22Rv1 (cell line): Measurements from ENCODE around the gene DHRS1.
"Not testable (repeated sequence)": the region's sequence is repeated elsewhere in the genome, so short reads cannot be mapped to it uniquely, and the experiment has no call there.

Experiments used
- H3K27ac ChIP-seq: fragments of 450-650 bp; 2 replicates; pipeline ENCODE4 v1.5.1; 2017
- ZFX ChIP-seq: fragments of 450-650 bp; IDR thresholded peaks from 2 replicates; pipeline ENCODE4 v1.6.1; 2017; ENCODE audit warnings: antibody characterized with exemption, borderline replicate concordance
- TF ChIP-seq, protein P1 (sequence below): fragments of 450-650 bp; IDR thresholded peaks from 2 replicates; pipeline ENCODE4 v1.5.1; 2017; ENCODE audit warnings: mild to moderate bottlenecking

The DHRS1 gene

DNA sequence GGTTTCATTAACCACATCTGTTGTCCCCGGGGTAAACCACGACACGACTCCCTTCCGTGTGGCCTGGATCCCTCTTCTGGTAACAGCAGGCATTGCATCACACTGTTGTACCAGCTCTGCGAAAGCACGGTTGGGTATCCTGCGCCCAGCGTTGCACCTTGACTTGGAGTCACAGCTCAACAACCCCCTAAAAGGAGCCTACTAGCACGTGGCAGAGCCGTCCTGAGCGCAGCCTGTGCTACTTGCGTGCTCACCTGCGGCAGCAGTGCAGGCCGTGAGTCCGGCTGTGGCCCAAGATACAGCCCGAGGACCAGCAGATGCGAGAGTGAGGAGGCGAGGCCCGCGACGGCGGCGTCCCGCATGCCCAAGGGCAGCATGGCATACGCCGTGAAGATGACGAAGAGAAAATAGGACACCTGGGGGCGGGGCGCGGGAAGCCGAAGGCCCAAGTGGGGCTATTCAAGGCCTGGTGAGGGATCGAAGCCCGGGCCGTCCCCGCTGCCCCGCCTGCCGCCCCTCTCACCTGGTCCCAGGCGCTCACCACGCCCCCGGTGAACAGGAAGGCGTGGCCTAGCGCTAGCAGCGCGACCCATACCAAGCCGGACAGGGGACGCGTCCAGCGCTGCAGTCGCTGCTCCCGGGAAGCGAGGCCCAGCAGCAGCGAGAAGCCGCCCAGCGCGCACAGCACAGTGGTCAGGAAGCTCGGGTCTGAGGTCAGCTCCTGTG, 32.9 kb upstream of the DHRS1 start:
- peak overlapping the region; percentile 73 for H3K27ac ChIP-seq

DNA sequence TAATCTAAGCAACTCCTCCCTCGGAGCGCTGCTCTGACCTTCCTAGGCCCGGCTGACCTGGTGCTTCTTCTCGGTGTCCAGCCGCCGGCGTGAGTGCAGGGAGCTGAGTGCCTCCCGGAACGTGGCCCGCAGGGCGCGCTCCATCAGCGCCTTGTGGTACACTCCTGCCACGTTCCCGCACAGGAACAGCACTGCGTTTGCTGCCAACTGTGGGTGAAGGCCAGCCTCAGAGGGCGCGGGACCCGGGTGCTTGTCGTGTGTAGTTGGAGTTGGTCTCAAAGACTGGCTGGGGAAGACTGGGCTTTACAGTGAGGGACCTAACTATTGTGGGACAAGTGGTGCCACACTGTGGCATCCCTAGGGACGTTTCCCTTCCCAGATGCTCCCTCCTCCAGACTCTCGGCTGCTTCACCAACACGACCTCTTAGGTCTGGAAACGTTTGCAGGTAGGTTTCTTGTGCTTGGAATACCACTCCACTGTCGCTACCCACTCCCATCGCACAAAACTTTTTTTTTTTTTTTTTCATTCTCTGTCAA, 32.2 kb upstream of the DHRS1 start:
- H3K27ac ChIP-seq: peak overlapping the region; percentile 73
- no peak for TF ChIP-seq ZFX
- TF ChIP-seq, protein P1, sequence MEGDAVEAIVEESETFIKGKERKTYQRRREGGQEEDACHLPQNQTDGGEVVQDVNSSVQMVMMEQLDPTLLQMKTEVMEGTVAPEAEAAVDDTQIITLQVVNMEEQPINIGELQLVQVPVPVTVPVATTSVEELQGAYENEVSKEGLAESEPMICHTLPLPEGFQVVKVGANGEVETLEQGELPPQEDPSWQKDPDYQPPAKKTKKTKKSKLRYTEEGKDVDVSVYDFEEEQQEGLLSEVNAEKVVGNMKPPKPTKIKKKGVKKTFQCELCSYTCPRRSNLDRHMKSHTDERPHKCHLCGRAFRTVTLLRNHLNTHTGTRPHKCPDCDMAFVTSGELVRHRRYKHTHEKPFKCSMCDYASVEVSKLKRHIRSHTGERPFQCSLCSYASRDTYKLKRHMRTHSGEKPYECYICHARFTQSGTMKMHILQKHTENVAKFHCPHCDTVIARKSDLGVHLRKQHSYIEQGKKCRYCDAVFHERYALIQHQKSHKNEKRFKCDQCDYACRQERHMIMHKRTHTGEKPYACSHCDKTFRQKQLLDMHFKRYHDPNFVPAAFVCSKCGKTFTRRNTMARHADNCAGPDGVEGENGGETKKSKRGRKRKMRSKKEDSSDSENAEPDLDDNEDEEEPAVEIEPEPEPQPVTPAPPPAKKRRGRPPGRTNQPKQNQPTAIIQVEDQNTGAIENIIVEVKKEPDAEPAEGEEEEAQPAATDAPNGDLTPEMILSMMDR: no peak

More for the DNA sequence above, 32.9 kb upstream of the DHRS1 start:
- TF ChIP-seq, protein P1: peak; percentile 75
- no peak for TF ChIP-seq ZFX

DNA sequence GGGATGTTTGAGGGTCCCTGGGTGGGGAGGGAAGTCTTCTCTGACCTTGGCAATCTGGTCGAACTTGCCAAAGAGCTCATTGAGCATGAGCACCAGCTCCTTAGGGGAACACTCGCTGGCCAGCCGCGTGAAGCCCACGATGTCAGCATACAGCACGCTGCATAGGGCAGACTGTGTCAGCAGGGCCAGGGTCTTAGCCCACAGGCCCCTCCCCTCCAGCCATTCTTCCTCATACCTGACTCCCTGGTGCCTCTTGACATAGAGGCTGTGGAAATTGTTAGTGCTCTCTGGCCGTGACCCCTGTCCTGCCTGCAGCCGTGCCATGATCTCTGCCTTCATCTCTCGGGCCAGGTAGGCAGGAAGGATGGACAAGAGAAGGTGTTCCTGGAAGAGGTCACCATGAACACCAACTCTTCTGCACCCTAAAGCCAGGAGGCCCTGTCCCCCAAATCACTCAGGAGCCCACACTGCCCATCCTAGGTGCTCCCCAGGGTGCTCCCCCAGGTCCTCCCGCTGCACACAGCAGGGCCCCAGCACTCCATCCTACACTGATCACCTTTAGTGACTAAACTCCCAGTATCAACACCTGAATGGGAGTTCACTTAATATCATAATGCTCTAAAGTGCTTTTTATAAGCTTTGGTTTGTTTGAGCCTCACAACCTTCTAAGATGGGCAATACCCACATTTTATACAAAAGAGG, 31.5 kb upstream of the DHRS1 start:
- no peak for TF ChIP-seq ZFX
- TF ChIP-seq, protein P1: no peak

DNA sequence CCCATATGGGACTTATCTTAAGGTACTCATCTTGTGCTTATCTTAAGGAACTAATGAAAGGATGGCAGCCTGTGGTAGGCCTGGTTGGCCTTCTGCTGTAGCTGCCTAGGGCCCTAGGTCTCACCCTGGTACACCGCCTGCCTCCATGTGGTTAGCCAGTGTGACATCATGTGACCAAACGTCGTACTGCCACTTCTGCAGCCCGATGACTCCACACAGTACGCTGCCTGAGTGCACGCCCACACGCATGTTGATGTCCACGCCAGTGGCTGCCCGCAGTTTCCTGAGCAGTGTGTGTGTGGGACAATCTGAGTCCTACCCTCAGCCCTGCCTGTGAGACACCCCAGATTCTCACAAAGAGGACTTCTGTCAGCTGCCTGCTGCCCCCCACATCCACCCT, 30.2 kb upstream of the DHRS1 start:
- no peak overlapping the region for H3K27ac ChIP-seq
- no peak for TF ChIP-seq ZFX
- TF ChIP-seq, protein P1: no peak

More for the DNA sequence above, 31.5 kb upstream of the DHRS1 start:
- no peak overlapping the region for H3K27ac ChIP-seq

DNA sequence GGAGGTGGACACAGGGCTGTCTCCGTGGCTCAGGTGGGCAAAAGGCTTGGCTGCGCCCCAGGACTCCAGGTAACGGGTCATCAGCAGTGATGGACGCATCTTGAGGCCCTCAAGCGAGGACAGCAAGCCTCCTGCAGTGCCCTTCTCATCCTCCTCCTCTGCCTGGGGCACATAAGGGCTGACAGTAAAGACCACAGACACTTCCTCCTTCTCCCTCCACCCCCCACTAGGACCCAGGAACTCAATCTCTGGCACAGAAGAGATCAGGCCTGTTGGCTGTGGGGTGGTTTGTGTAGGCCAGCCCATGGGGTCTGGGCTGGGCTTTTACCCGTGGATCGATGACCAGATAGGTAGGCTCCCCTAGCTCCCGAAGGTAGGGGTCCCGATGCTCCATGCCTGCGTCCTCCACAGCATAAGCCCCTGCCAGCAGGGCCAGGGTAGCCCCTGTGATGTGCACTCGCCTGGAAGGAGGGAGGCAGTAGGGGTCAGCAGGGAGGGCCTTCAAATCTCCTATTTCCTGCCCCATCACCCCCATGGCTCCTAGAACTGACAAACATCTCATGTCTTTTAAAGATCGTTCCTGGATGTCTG, 29.6 kb upstream of the DHRS1 start:
- TF ChIP-seq, protein P1: no peak
- no peak for TF ChIP-seq ZFX
- no peak overlapping the region for H3K27ac ChIP-seq

DNA sequence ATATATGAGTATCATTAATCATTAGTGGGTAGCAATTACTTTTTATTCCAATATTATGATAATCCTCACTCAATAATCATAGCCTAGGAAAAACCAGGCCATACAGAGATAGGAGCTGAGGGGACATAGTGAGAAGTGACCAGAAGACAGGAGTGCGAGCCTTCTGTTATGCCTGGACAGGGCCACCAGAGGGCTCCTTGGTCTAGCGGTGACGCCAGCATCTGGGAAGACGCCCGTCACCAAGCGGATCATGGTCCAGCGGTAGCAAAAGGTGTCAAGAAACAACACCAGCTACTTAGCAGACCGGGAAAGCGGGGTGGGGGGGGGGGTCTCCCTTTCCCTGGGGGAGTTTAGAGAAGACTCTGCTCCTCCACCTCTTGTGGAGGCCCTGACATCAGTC, 28.3 kb upstream of the DHRS1 start:
- H3K27ac ChIP-seq: not testable (repeated sequence)
- TF ChIP-seq, protein P1: peak; percentile 75
